ENCODE results near the gene KCNQ1. TPM values are rescaled to one million over a fixed set of nuclear protein-coding genes. Genes with fewer than 3 reads are reported as not detected.

The KCNQ1 gene
- total and polyA plus RNA-seq, 2 donors (not counting 1 experiment from before 2014, with no cell fraction given): 21.5 to 28.8 TPM

- Mint-ChIP-seq H3K27ac (no peak overlapping the region), H3K4me3 (no peak overlapping the region), H3K4me1 (no peaks in the 10 kb centered on the region), H3K9me3 (ENCODE audit: insufficient read depth) (no peaks in the 10 kb centered on the region), H3K27me3 (no peaks in the 10 kb centered on the region)
- CTCF ChIA-PET: no interaction called here
- WGBS (ENCODE audit: insufficient coverage): 83% methylated on average over 8 of the region's 9 CpGs
- Histone ChIP-seq H3K9me3 (ENCODE audit: control extremely low read depth in 1 of 3, control insufficient read depth in 2 of 3, insufficient read depth in 1 of 3, low read length in 2 of 3) (peaks cover 0 to 4% (median 0%) of the 10 kb centered on the region in 3 donors), H3K4me2 (replicated peaks; ENCODE audit: low read depth, low read length, poor library complexity, severe bottlenecking) (no peak overlapping the region), H3K79me2 (ENCODE audit: control insufficient read depth, insufficient read depth, low read length) (no peaks in the 10 kb centered on the region), H3K4me3 (ENCODE audit: control extremely low read depth in 1 of 5, extremely low read depth in 1 of 5, insufficient read depth in 1 of 5, low read depth in 2 of 5, low read length in 4 of 5) (no peak overlapping the region), H3K4me1 (ENCODE audit: control insufficient read depth in 2 of 2, insufficient read depth in 2 of 2, low read length in 2 of 2) (no peaks in the 10 kb centered on the region), H4K20me1 (ENCODE audit: control insufficient read depth, insufficient read depth, low read length, poor library complexity, severe bottlenecking) (no peaks in the 10 kb centered on the region), H3K27ac (ENCODE audit: low read length in 2 of 2) (no peak overlapping the region), H3K27me3 (replicated peaks in 1 of 4; ENCODE audit: control extremely low read depth in 1 of 4, control insufficient read depth in 3 of 4, insufficient read depth in 4 of 4, low read length in 3 of 4) (no peaks in the 10 kb centered on the region), H3K36me3 (replicated peaks in 1 of 2; ENCODE audit: control extremely low read depth in 1 of 2, control insufficient read depth in 1 of 2, extremely low read depth in 1 of 2, insufficient read depth in 2 of 2, low read length in 1 of 2) (no peaks in the 10 kb centered on the region), H3K9ac (ENCODE audit: low read length) (no peak overlapping the region), H2AFZ (ENCODE audit: insufficient read depth, low read depth, low read length, poor library complexity, severe bottlenecking) (no peak overlapping the region)
- ATAC-seq (ENCODE audit: low read depth): no peak
- POLR2A ChIA-PET: no interaction called here
- TF ChIP-seq EZH2 (IDR thresholded peaks at IDR 0.05; ENCODE audit: borderline replicate concordance, insufficient read depth, low read depth, low read length, poor library complexity, severe bottlenecking) (no peak), CTCF (IDR thresholded peaks at IDR 0.05) (no peak)
- no peak for DNase-seq
- intact Hi-C loops (cut with micrococcal nuclease): no loop called here
Observed at GRCh38 chr11:2729841-2730240, 285.0 kb downstream of the KCNQ1 start.

DNA sequence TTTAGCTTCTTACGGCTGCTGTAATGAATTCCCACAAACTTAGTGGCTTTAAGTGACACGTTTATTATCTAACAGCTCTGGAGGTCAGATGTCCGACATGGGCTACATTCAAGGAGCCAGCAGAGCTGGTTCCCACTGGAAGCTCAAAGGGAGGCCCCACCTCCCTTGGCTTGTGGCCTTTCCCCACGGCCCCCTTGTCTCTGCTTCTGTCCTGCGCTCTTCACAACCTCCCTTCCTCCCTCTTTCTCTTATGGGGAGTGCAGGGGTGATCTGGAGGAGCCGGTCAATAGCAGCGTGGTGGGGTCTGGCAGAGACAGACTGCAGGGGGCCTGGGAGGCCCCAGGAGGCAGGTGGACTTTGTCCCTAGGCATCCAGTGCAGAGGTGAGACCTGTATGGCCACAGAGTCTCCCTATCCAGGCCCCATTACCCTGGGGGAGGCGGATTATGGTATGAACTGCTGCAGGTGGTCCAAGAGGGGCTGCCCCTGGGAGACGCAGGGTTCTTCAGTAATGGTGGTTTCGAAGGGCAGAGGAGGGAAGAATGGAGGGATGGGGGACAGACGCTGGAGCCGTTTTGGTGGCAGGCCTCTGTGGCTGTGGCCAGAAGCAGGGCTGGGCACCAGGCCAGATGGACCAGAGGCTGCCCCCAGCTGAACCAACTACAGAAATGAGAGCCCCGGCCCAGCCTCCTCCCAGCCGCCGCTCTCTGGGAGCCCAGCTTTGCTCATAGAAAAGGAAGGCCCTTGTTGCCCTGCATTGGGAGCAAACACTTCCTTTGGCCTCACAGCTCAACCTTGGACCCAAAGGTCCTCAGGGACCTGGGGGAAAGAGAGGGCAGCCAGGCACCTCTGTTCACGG is 285.7 kb downstream of the KCNQ1 start:
- intact Hi-C loops (cut with micrococcal nuclease): no loop called here

More for the DNA sequence above, 285.7 kb downstream of the KCNQ1 start:
- ChIA-PET POLR2A (no interaction called here), CTCF (no interaction called here)
- H3K36me3 ChIP-seq (replicated peaks in 1 of 2; ENCODE audit: control extremely low read depth in 1 of 2, control insufficient read depth in 1 of 2, extremely low read depth in 1 of 2, insufficient read depth in 2 of 2, low read length in 1 of 2): no peaks in the 10 kb centered on the region
- H3K9ac ChIP-seq (ENCODE audit: low read length): no peak overlapping the region
- H3K79me2 ChIP-seq (ENCODE audit: control insufficient read depth, insufficient read depth, low read length): no peaks in the 10 kb centered on the region
- WGBS (ENCODE audit: insufficient coverage): 89% methylated on average over 12 of the region's 16 CpGs
- no peak overlapping the region for H3K27ac Mint-ChIP-seq
- H3K27me3 ChIP-seq (replicated peaks in 1 of 4; ENCODE audit: control extremely low read depth in 1 of 4, control insufficient read depth in 3 of 4, insufficient read depth in 4 of 4, low read length in 3 of 4): no peaks in the 10 kb centered on the region
- no peak overlapping the region for H3K4me3 ChIP-seq (ENCODE audit: control extremely low read depth in 1 of 5, extremely low read depth in 1 of 5, insufficient read depth in 1 of 5, low read depth in 2 of 5, low read length in 4 of 5)
- no peak overlapping the region for H3K27ac ChIP-seq (ENCODE audit: low read length in 2 of 2)
- peaks cover 0 to 4% (median 0%) of the 10 kb centered on the region in 3 donors for H3K9me3 ChIP-seq (ENCODE audit: control extremely low read depth in 1 of 3, control insufficient read depth in 2 of 3, insufficient read depth in 1 of 3, low read length in 2 of 3)
- TF ChIP-seq CTCF (IDR thresholded peaks at IDR 0.05): no peak
- no peak for TF ChIP-seq EZH2 (IDR thresholded peaks at IDR 0.05; ENCODE audit: borderline replicate concordance, insufficient read depth, low read depth, low read length, poor library complexity, severe bottlenecking)
- DNase-seq: no peak
- no peaks in the 10 kb centered on the region for H4K20me1 ChIP-seq (ENCODE audit: control insufficient read depth, insufficient read depth, low read length, poor library complexity, severe bottlenecking)
- no peak overlapping the region for H3K4me3 Mint-ChIP-seq
- no peaks in the 10 kb centered on the region for H3K4me1 Mint-ChIP-seq
- no peak overlapping the region for H2AFZ ChIP-seq (ENCODE audit: insufficient read depth, low read depth, low read length, poor library complexity, severe bottlenecking)
- H3K9me3 Mint-ChIP-seq (ENCODE audit: insufficient read depth): no peaks in the 10 kb centered on the region
- no peak overlapping the region for H3K4me2 ChIP-seq (replicated peaks; ENCODE audit: low read depth, low read length, poor library complexity, severe bottlenecking)
- ATAC-seq (ENCODE audit: low read depth): no peak
- H3K27me3 Mint-ChIP-seq: no peaks in the 10 kb centered on the region
- no peaks in the 10 kb centered on the region for H3K4me1 ChIP-seq (ENCODE audit: control insufficient read depth in 2 of 2, insufficient read depth in 2 of 2, low read length in 2 of 2)

Measured in B cell (primary cell).